Measurements from ENCODE around the gene MYOCD.

The MYOCD gene

GRCh38 chr17:12790249-12791106 is 124.8 kb downstream of the MYOCD start:
- no peak for TF ChIP-seq TAF1 (IDR thresholded peaks at IDR 0.05; ENCODE audit: borderline replicate concordance, insufficient read depth, low read length)
- TF ChIP-seq FOXP2 (optimal IDR thresholded peaks at IDR 0.05; ENCODE audit: borderline replicate concordance, extremely low read depth, extremely low read length, insufficient read depth), result no peak
- no peak for TF ChIP-seq SIN3A (IDR thresholded peaks at IDR 0.05; ENCODE audit: borderline replicate concordance, insufficient read depth, low read length)
- no peak for TF ChIP-seq REST (IDR thresholded peaks at IDR 0.05; ENCODE audit: insufficient read depth in 1 of 2, low read depth in 2 of 2, low read length in 2 of 2)
- TF ChIP-seq POLR2AphosphoS5 (IDR thresholded peaks at IDR 0.05; ENCODE audit: low read depth, low read length), result no peak

GRCh38 chr17:12794919-12795532 is 129.3 kb downstream of the MYOCD start:
- TF ChIP-seq POLR2AphosphoS5 (IDR thresholded peaks at IDR 0.05; ENCODE audit: low read depth, low read length) (no peak), TAF1 (IDR thresholded peaks at IDR 0.05; ENCODE audit: borderline replicate concordance, insufficient read depth, low read length) (no peak), FOXP2 (optimal IDR thresholded peaks at IDR 0.05; ENCODE audit: borderline replicate concordance, extremely low read depth, extremely low read length, insufficient read depth) (no peak), SIN3A (IDR thresholded peaks at IDR 0.05; ENCODE audit: borderline replicate concordance, insufficient read depth, low read length) (no peak), REST (IDR thresholded peaks at IDR 0.05; ENCODE audit: insufficient read depth in 1 of 2, low read depth in 2 of 2, low read length in 2 of 2) (no peak)

GRCh38 chr17:12800855-12801365 is 135.2 kb downstream of the MYOCD start:
- TF ChIP-seq SIN3A (IDR thresholded peaks at IDR 0.05; ENCODE audit: borderline replicate concordance, insufficient read depth, low read length) (no peak), TAF1 (IDR thresholded peaks at IDR 0.05; ENCODE audit: borderline replicate concordance, insufficient read depth, low read length) (no peak), FOXP2 (optimal IDR thresholded peaks at IDR 0.05; ENCODE audit: borderline replicate concordance, extremely low read depth, extremely low read length, insufficient read depth) (no peak), REST (IDR thresholded peaks at IDR 0.05; ENCODE audit: insufficient read depth in 1 of 2, low read depth in 2 of 2, low read length in 2 of 2) (no peak), POLR2AphosphoS5 (IDR thresholded peaks at IDR 0.05; ENCODE audit: low read depth, low read length) (no peak)

DNA sequence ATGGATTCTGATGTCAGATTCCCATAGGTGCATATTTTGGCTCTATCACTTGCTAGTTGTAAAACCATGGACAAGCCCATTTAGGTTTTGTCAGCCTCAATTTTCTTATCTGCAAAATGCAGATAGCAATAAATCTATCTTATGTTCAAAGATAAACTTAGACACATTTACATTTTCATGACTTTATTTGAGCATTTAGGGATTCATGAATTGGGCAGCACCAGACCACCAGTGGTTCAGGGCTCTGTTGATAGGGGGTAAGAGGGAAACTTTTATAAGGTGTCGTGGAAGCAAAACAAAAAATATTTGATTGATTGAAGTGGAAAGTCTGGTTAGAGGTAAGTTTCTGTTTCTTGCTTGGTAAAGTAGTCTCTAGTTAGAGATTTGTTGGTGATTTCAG is 140.9 kb downstream of the MYOCD start:
- TF ChIP-seq POLR2AphosphoS5 (IDR thresholded peaks at IDR 0.05; ENCODE audit: low read depth, low read length) (no peak), REST (IDR thresholded peaks at IDR 0.05; ENCODE audit: insufficient read depth in 1 of 2, low read depth in 2 of 2, low read length in 2 of 2) (no peak), SIN3A (IDR thresholded peaks at IDR 0.05; ENCODE audit: borderline replicate concordance, insufficient read depth, low read length) (no peak), FOXP2 (optimal IDR thresholded peaks at IDR 0.05; ENCODE audit: borderline replicate concordance, extremely low read depth, extremely low read length, insufficient read depth) (no peak), TAF1 (IDR thresholded peaks at IDR 0.05; ENCODE audit: borderline replicate concordance, insufficient read depth, low read length) (no peak)

Data from PFSK-1 (cell line).